Coronary artery (tissue), 2 donors: Measurements from ENCODE around the gene MAVS.

Source experiments
- DNase-seq: peaks from one replicate; pipeline ENCODE4 v3.0.0-alpha.2; 2017; ENCODE audit warnings: low spot score
- H3K27ac ChIP-seq, 2 donors: fragments of 200-600 bp; sonication (generic); one replicate each; pipeline ENCODE4 v1.5.1; 2016 to 2019
- H3K4me3 ChIP-seq: fragments of 200-600 bp; sonication (generic); 2 replicates; pipeline ENCODE4 v1.5.1; 2016; ENCODE audit warnings: mild to moderate bottlenecking, moderate library complexity
- TF ChIP-seq, protein P1 (sequence below): fragments of 200-600 bp; sonication (generic); IDR thresholded peaks from one replicate; pipeline ENCODE4 v1.5.1; 2019; ENCODE audit warnings: antibody characterized with exemption

MAVS gene

DNA sequence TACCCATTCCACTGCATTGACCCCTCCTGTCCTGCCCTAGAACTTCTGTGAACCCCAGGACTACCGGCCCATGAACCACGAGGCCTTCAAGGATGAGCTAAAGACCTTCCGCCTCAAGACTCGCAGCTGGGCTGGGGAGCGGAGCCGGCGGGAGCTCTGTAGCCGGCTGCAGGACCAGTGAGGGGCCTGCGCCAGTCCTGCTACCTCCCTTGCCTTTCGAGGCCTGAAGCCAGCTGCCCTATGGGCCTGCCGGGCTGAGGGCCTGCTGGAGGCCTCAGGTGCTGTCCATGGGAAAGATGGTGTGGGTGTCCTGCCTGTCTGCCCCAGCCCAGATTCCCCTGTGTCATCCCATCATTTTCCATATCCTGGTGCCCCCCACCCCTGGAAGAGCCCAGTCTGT is 41.9 kb upstream of the MAVS start:
- no peak for DNase-seq
- Histone ChIP-seq H3K27ac (peak overlapping the region; percentile 30 to 95), H3K4me3 (no peak overlapping the region)
- TF ChIP-seq, protein P1, sequence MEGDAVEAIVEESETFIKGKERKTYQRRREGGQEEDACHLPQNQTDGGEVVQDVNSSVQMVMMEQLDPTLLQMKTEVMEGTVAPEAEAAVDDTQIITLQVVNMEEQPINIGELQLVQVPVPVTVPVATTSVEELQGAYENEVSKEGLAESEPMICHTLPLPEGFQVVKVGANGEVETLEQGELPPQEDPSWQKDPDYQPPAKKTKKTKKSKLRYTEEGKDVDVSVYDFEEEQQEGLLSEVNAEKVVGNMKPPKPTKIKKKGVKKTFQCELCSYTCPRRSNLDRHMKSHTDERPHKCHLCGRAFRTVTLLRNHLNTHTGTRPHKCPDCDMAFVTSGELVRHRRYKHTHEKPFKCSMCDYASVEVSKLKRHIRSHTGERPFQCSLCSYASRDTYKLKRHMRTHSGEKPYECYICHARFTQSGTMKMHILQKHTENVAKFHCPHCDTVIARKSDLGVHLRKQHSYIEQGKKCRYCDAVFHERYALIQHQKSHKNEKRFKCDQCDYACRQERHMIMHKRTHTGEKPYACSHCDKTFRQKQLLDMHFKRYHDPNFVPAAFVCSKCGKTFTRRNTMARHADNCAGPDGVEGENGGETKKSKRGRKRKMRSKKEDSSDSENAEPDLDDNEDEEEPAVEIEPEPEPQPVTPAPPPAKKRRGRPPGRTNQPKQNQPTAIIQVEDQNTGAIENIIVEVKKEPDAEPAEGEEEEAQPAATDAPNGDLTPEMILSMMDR = no peak

DNA sequence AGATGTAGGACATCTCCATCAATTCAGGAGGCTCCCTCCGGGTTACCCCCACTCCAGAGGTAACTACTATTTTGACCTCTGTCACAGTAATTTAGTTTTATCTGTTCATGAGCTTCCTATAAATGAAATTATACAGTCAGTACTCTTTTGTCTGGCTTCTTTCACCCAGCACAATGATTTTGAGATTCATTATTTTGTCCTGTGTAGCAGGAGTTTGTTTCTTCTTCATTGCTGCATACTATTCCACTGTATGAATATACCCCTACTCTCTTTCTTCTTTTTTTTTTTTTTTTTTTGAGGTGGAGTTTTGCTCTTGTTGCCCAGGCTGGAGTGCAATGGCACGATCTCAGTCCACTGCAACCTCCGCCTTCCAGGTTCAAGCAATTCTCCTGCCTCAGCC is 38.1 kb upstream of the MAVS start:
- Histone ChIP-seq H3K4me3 (peak overlapping the region; percentile 50), H3K27ac (peak overlapping the region; percentile 93 to 95)
- TF ChIP-seq, protein P1 = no peak
- DNase-seq = no peak

DNA sequence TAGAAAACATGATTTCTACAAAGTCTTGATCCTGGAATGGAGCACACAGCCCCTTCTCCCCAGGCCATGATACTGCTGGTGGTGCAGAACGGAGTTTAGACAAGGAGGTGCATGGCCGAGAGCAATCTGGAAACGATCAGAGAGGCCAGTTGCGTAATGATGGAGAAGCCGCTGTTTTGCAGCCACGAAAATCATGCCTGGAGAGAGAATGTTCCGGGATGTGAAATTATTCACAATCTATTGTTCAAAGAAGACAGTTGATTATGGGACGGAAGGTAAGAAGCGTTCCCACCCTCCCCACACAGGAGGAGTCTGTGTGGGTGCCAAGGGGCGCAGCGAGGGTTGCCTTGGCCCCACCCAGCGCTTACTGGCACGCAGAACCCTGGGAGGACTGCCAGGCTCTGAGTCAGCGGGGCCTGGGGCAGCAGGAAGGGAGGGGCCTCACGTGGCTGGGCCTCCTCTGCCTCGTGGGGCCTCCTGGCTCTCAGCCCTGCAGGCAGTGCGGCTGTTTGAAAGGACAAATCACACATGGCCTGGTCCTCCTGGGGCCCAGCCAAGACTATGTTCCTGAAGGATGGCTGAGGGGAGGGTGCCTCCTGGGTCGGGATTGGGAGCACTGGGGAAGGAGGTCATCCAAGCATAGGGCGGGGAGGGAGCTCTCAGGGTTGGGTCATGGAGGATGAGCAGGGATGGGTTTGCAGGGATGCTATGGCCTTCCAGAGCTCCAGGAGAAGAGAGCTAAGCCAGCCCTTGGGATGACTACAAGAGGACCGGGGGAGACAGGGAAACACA is 35.0 kb upstream of the MAVS start:
- peak overlapping the region; percentile 71 for H3K4me3 ChIP-seq
- peak; percentile 99 for DNase-seq
- TF ChIP-seq, protein P1 = no peak
- peak overlapping the region; percentile 91 to 93 for H3K27ac ChIP-seq

DNA sequence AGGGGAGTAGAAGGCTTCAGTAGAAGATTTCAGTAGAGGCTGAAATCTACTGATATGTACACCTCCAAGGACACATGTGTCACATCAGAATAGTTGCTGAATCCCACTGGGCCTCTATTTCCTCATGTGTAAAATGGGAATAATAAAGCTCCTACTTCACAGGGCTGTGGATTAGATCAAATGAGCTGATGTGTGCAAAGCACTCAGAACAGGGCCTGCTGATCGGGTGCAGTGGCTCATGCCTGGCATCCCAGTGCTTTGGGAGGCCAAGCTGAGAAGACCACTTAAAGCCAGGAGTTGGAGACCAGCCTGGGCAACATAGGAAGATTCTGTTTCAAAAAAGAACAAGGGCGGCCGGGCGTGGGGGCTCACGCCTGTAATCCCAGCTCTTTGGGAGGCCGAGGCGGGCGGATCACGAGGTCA is 34.4 kb upstream of the MAVS start:
- Histone ChIP-seq H3K4me3 (peak overlapping the region; percentile 71), H3K27ac (peak overlapping the region; percentile 91 to 93)
- TF ChIP-seq, protein P1 = no peak
- peak; percentile 73 for DNase-seq

DNA sequence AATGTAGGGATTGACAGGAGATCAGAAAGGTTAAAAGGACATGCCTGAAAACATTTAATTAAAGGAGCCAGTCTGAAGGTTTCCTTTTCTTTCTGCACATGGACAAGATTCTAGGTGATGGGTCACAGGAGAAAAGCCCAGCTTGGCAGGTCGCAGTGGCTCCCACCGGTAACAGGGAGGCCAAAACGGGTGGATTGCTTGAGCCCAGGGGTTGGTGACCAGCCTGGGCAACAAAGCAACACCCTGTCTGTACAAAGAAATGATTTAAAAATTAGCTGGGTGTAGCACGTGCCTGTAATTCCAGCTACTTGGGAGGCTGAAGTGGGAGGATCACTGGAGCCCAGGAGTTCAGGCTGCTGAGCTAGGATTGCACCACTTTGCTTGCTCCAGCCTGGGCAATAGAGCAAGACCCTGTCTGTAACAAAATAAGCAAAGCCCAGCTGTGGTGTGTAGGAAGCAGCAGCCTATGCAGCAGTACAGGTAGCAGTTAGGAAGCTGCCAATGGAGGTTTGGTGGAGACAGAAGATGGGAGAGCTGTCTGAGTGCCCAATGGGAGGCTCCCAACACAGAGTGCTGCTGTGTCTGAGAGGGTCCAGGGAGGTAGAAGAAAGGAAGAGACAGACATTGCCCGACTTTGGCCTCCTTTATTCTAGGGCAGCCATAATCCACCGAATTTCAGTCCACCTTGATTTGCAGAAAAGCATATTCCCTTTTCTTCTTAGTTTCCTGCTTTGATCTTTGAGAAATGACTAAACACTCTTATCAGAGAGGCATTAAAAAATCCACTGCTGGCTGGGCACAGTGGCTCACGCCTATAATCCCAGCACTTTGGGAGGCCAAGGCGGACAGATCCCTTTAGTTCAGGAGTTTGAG is 33.4 kb upstream of the MAVS start:
- H3K4me3 ChIP-seq = no peak overlapping the region
- H3K27ac ChIP-seq = peak overlapping the region in 1 of 2 donors; percentile 93
- DNase-seq = no peak
- TF ChIP-seq, protein P1 = no peak

DNA sequence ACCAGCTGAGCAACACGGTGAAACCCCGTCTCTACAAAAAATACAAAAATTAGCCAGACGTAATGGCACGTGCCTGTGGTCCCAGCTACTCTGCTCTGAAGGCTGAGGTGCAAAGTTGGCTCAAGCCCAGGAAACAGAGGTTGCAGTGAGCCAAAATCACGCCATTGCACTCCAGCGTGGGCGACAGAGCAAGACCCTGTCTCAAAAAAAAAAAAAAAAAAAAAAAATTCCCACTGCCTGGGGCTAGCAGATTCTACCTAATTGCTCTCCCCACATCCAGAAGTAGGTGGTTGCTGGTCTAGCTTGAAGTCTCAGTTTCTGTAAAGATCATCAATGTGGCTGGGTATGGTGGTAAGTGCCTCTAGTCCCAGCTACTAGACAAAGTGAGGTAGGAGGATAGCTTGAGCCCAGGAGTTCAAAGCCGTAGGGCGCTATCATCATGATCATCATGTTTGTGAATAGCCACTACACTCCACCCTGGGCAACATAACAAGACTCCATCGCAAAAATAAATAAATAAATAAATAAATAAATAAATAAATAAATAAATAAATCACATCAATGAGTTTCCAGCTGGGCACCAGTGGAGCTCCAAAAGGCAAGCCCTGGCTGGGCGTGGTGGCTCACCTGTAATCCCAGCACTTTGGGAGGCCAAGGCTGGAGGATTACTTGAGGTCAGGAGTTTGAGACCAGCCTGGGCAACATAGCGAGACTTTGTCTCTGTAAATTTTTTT is 32.6 kb upstream of the MAVS start:
- DNase-seq = no peak
- Histone ChIP-seq H3K27ac (no peak overlapping the region), H3K4me3 (no peak overlapping the region)
- TF ChIP-seq, protein P1 = no peak
